22Rv1 (cell line): ENCODE results near the gene CCDC91.

Source experiments
- ZFX ChIP-seq: fragments of 450-650 bp; IDR thresholded peaks from 2 replicates; pipeline ENCODE4 v1.6.1; 2017; ENCODE audit warnings: antibody characterized with exemption, borderline replicate concordance
- TF ChIP-seq, protein P1 (sequence below): fragments of 450-650 bp; IDR thresholded peaks from 2 replicates; pipeline ENCODE4 v1.5.1; 2017; ENCODE audit warnings: mild to moderate bottlenecking

DNA sequence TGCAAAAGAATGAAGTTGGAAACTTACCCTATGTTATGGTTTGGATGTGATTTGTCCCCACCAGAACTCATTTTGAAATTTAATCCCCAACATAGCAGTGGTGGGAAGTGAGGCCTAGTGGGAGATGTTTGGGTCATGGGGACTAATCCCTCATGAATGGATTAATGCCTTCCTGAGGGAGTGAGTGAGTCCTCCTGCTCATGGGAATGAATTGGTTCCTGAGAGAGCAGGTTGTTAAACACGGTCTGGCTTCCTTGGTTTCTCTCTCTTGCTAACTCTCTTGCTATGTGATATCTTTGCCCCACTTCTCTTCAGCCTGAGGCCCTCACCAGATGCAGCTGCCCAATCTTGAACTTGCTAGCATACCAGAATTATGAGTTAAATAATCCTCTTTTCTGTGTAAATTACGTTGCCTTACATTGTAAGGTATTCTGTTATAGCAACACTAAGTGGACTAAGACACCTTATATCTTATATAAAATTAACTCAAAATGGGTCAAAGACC lies 22.2 kb upstream of the CCDC91 start:
- TF ChIP-seq, protein P1, sequence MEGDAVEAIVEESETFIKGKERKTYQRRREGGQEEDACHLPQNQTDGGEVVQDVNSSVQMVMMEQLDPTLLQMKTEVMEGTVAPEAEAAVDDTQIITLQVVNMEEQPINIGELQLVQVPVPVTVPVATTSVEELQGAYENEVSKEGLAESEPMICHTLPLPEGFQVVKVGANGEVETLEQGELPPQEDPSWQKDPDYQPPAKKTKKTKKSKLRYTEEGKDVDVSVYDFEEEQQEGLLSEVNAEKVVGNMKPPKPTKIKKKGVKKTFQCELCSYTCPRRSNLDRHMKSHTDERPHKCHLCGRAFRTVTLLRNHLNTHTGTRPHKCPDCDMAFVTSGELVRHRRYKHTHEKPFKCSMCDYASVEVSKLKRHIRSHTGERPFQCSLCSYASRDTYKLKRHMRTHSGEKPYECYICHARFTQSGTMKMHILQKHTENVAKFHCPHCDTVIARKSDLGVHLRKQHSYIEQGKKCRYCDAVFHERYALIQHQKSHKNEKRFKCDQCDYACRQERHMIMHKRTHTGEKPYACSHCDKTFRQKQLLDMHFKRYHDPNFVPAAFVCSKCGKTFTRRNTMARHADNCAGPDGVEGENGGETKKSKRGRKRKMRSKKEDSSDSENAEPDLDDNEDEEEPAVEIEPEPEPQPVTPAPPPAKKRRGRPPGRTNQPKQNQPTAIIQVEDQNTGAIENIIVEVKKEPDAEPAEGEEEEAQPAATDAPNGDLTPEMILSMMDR: no peak
- TF ChIP-seq ZFX: no peak
